Liver (tissue), 9 donors: ENCODE data around the gene DYRK4. TPM values are rescaled to one million over a fixed set of nuclear protein-coding genes. Genes with fewer than 3 reads are reported as not detected.

Source experiments
- DNase-seq: peaks from one replicate; pipeline ENCODE4 v3.0.0-alpha.2; 2017; ENCODE audit warnings: low spot score
- H3K27ac ChIP-seq, 2 donors: one replicate each; pipeline ENCODE4 v1.7.0; 2013; ENCODE audit warnings: inconsistent platforms in 2 of 2, low read length in 2 of 2, control low read depth in 1 of 2, low read depth in 1 of 2, mild to moderate bottlenecking in 1 of 2
- H3K27me3 ChIP-seq, 4 donors: one replicate each; pipeline versions ENCODE4 v1.6.1 to v1.7.0; 2013; ENCODE audit warnings: low read length in 3 of 4, inconsistent platforms in 1 of 4, mild to moderate bottlenecking in 1 of 4, moderate library complexity in 1 of 4; ENCODE audit not compliant: control insufficient read depth in 4 of 4, insufficient read depth in 4 of 4
- H3K36me3 ChIP-seq, 4 donors: one replicate each; pipeline versions ENCODE4 v1.6.1 to v1.7.0; 2013; ENCODE audit warnings: low read length in 3 of 4, mild to moderate bottlenecking in 3 of 4, low read depth in 1 of 4, moderate library complexity in 1 of 4; ENCODE audit not compliant: control insufficient read depth in 4 of 4, insufficient read depth in 3 of 4
- H3K4me1 ChIP-seq, 4 donors: one replicate each; pipeline versions ENCODE4 v1.6.1 to v1.7.0; 2013; ENCODE audit warnings: low read length in 3 of 4, mild to moderate bottlenecking in 3 of 4, moderate library complexity in 1 of 4; ENCODE audit not compliant: control insufficient read depth in 4 of 4, insufficient read depth in 4 of 4
- H3K4me3 ChIP-seq, 3 donors: one replicate each; pipeline versions ENCODE4 v1.6.1 to v1.7.0; 2013; ENCODE audit warnings: low read length in 3 of 3, control low read depth in 1 of 3, low read depth in 1 of 3, mild to moderate bottlenecking in 1 of 3
- H3K9ac ChIP-seq, 2 donors: one replicate each; pipeline ENCODE4 v1.7.0; 2013; ENCODE audit warnings: low read length in 2 of 2, mild to moderate bottlenecking in 2 of 2, moderate library complexity in 2 of 2, control low read depth in 1 of 2, low read depth in 1 of 2
- H3K9me3 ChIP-seq, 4 donors: one replicate each; pipeline versions ENCODE4 v1.6.1 to v1.7.0; 2013; ENCODE audit warnings: low read length in 3 of 4; ENCODE audit not compliant: control insufficient read depth in 4 of 4
- ATF3 ChIP-seq: IDR thresholded peaks from 2 replicates; pipeline ENCODE4 v1.6.1; 2016; ENCODE audit warnings: antibody characterized with exemption
- CTCF ChIP-seq: fragments of 150-350 bp; IDR thresholded peaks from 2 replicates; pipeline ENCODE4 v1.5.1; 2017; ENCODE audit warnings: improper control_type of control experiment, low read depth, low read length; ENCODE audit not compliant: missing input control
- FOXA1 ChIP-seq: IDR thresholded peaks from 2 replicates; pipeline ENCODE4 v1.6.1; 2016; ENCODE audit warnings: antibody characterized with exemption
- FOXA2 ChIP-seq: IDR thresholded peaks from 2 replicates; pipeline ENCODE4 v1.6.1; 2016; ENCODE audit warnings: antibody characterized with exemption
- GABPA ChIP-seq, 2 donors: IDR thresholded peaks in 1 of 2; conservative IDR thresholded peaks in 1 of 2; 2 replicates each; pipeline ENCODE4 v1.6.1; 2016; ENCODE audit warnings: antibody characterized with exemption in 2 of 2, mild to moderate bottlenecking in 1 of 2, moderate library complexity in 1 of 2
- HNF4A ChIP-seq, 2 donors: conservative IDR thresholded peaks; 2 replicates each; pipeline ENCODE4 v1.6.1; 2016; ENCODE audit warnings: antibody characterized with exemption in 2 of 2, mild to moderate bottlenecking in 2 of 2
- HNF4G ChIP-seq: IDR thresholded peaks from 2 replicates; pipeline ENCODE4 v1.6.1; 2016; ENCODE audit warnings: antibody characterized with exemption
- MAX ChIP-seq: IDR thresholded peaks from 2 replicates; pipeline ENCODE4 v1.6.1; 2016; ENCODE audit warnings: antibody characterized with exemption
- REST ChIP-seq: IDR thresholded peaks from 2 replicates; pipeline ENCODE4 v1.6.1; 2016; ENCODE audit warnings: antibody characterized with exemption, mild to moderate bottlenecking
- RXRA ChIP-seq, 2 donors: IDR thresholded peaks; 2 replicates each; pipeline ENCODE4 v1.6.1; 2017 to 2018; ENCODE audit warnings: antibody characterized with exemption in 2 of 2, mild to moderate bottlenecking in 1 of 2
- SP1 ChIP-seq: IDR thresholded peaks from 2 replicates; pipeline ENCODE4 v1.6.1; 2018; ENCODE audit warnings: antibody characterized with exemption, mild to moderate bottlenecking
- TAF1 ChIP-seq: conservative IDR thresholded peaks from 2 replicates; pipeline ENCODE4 v1.6.1; 2016; ENCODE audit warnings: antibody characterized with exemption, mild to moderate bottlenecking
- YY1 ChIP-seq: IDR thresholded peaks from 2 replicates; pipeline ENCODE4 v1.6.1; 2016; ENCODE audit warnings: antibody characterized with exemption, mild to moderate bottlenecking
- ZBTB33 ChIP-seq: IDR thresholded peaks from 2 replicates; pipeline ENCODE4 v1.6.1; 2016; ENCODE audit warnings: antibody characterized with exemption
- WGBS: extraction: QIAGEN DNeasy Blood & Tissue Kit; methylation state at CpG from one replicate; pipeline ENCODE4 v1.1.7; 2013; 5-methylcytosine and 5-hydroxymethylcytosine counted together
- polyA plus RNA-seq, 2 donors: library from polyadenylated mRNA; stranded (reverse) in 1 of 2; unstranded in 1 of 2; fragments of 200-250 nt in 1 of 2; fragments of >200 nt in 1 of 2; fragmentation: Nextera tagmentation in 1 of 2; extraction: Ambion mirVana in 1 of 2; gene quantifications; one replicate each; pipeline versions ENCODE4 v1.2.1 to v1.2.3, GENCODE V29; 2013 to 2015
- total RNA-seq, 2 donors: library from RNA; depleted of rRNA; stranded (reverse); fragments of >200 nt; gene quantifications; one replicate each; pipeline ENCODE4 v1.2.3, GENCODE V29; 2014
- donor health status: healthy.
- donor health status: healthy.
- donor health status: healthy.
- donor health status: healthy.
- donor health status: healthy.

Gene DYRK4
- total and polyA plus RNA-seq, 4 donors: 12.0 to 20.3 (median 14.4) TPM

GRCh38 chr12:4553943-4554342, 8.1 kb upstream of the DYRK4 start:
- no peak overlapping the region for H3K4me3 ChIP-seq
- no peak overlapping the region for H3K27ac ChIP-seq
- WGBS: 95% methylated on average over 4 of the region's 4 CpGs
- no peaks in the 10 kb centered on the region for H3K27me3 ChIP-seq
- H3K9me3 ChIP-seq: no peaks in the 10 kb centered on the region
- peaks cover 0 to 1% (median 0%) of the 10 kb centered on the region in 4 donors for H3K4me1 ChIP-seq
- TF ChIP-seq GABPA (IDR thresholded peaks at IDR 0.05 in 1 of 2, conservative IDR thresholded peaks at IDR 0.05 in 1 of 2): no peak
- no peak for TF ChIP-seq MAX
- TF ChIP-seq TAF1: no peak
- no peak for TF ChIP-seq HNF4A (conservative IDR thresholded peaks at IDR 0.05)
- no peak for TF ChIP-seq YY1
- no peak for TF ChIP-seq HNF4G
- no peak for TF ChIP-seq FOXA1
- no peak overlapping the region for H3K9ac ChIP-seq
- no peak for DNase-seq
- H3K36me3 ChIP-seq: no peaks in the 10 kb centered on the region

- DNase-seq: no peak
- TF ChIP-seq FOXA2 (no peak), HNF4G (no peak), ATF3 (no peak), REST (no peak), CTCF (no peak), FOXA1 (no peak), RXRA (IDR thresholded peaks at IDR 0.05) (no peak), SP1 (no peak), ZBTB33 (no peak), GABPA (IDR thresholded peaks at IDR 0.05 in 1 of 2, conservative IDR thresholded peaks at IDR 0.05 in 1 of 2) (no peak), HNF4A (conservative IDR thresholded peaks at IDR 0.05) (no peak)
- no peaks in the 10 kb centered on the region for H3K36me3 ChIP-seq
- H3K9me3 ChIP-seq: no peaks in the 10 kb centered on the region
- H3K27me3 ChIP-seq: no peaks in the 10 kb centered on the region
- peaks cover 0 to 1% (median 0%) of the 10 kb centered on the region in 4 donors for H3K4me1 ChIP-seq
- no peak overlapping the region for H3K9ac ChIP-seq
- no peak overlapping the region for H3K27ac ChIP-seq
- no peak overlapping the region for H3K4me3 ChIP-seq
- WGBS: 90% methylated on average over 2 of the region's 2 CpGs
Observed at GRCh38 chr12:4555804-4556203, 6.2 kb upstream of the DYRK4 start.
